Neural cell (in vitro differentiated cells): Measurements from ENCODE around the gene RAB9A. TPM values are rescaled to one million over a fixed set of nuclear protein-coding genes. Genes with fewer than 3 reads are reported as not detected.

ENCODE experiments used
- H2AFZ ChIP-seq: fragments of 200-600, 300-800 bp; sonication (generic), shearing (Covaris generic); 2 replicates; pipeline ENCODE4 v1.6.0; 2014; ENCODE audit warnings: low read depth, mild to moderate bottlenecking, antibody characterized with exemption, low read length, moderate library complexity
- H3F3A ChIP-seq: fragments of 200-600 bp; shearing (Covaris generic); 2 replicates; pipeline ENCODE4 v1.6.1; 2016; ENCODE audit warnings: mild to moderate bottlenecking, moderate library complexity, mixed read lengths, antibody characterized with exemption, low read length; ENCODE audit not compliant: insufficient read depth, poor library complexity, severe bottlenecking
- H3K27ac ChIP-seq: fragments of 200-600, 300-800 bp; sonication (generic), shearing (Covaris generic); 2 replicates; pipeline ENCODE4 v1.5.1; 2014; ENCODE audit warnings: mild to moderate bottlenecking, low read length, moderate library complexity
- H3K27me3 ChIP-seq: fragments of 300-800, 200-600 bp; sonication (generic), shearing (Covaris generic); 2 replicates; pipeline ENCODE4 v1.6.0; 2014; ENCODE audit warnings: mild to moderate bottlenecking, low read depth, low read length, moderate library complexity; ENCODE audit not compliant: insufficient read depth
- H3K36me3 ChIP-seq: fragments of 300-800, 200-600 bp; sonication (generic), shearing (Covaris generic); 2 replicates; pipeline ENCODE4 v1.5.1; 2014; ENCODE audit warnings: mild to moderate bottlenecking, antibody characterized with exemption, low read length, moderate library complexity; ENCODE audit not compliant: insufficient read depth
- H3K4me2 ChIP-seq: fragments of 300-800, 200-600 bp; sonication (generic), shearing (Covaris generic); 2 replicates; pipeline ENCODE4 v1.6.0; 2014; ENCODE audit warnings: mild to moderate bottlenecking, low read length
- H3K4me3 ChIP-seq: fragments of 300-800, 200-600 bp; sonication (generic), shearing (Covaris generic); 2 replicates; pipeline ENCODE4 v1.5.1; 2014; ENCODE audit warnings: mild to moderate bottlenecking, low read length, moderate library complexity
- H3K79me2 ChIP-seq: fragments of 200-600 bp; shearing (Covaris generic); replicated peaks from 2 replicates; pipeline ENCODE4 v1.6.0; 2014; ENCODE audit warnings: mild to moderate bottlenecking, low read length, moderate library complexity; ENCODE audit not compliant: insufficient read depth
- H3K9ac ChIP-seq: fragments of 300-800, 200-600 bp; sonication (generic), shearing (Covaris generic); 2 replicates; pipeline ENCODE4 v1.6.1; 2016; ENCODE audit warnings: mild to moderate bottlenecking, low read length, mixed read lengths
- H3K9me2 ChIP-seq: fragments of 200-600 bp; shearing (Covaris generic); 2 replicates; pipeline ENCODE4 v1.6.1; 2016; ENCODE audit warnings: mild to moderate bottlenecking, low read length, mixed read lengths; ENCODE audit not compliant: insufficient read depth
- H3K9me3 ChIP-seq: fragments of 200-600, 300-800 bp; sonication (generic), shearing (Covaris generic); 2 replicates; pipeline ENCODE4 v1.6.1; 2016; ENCODE audit warnings: mild to moderate bottlenecking, mixed run types, low read length, moderate library complexity, mixed read lengths
- H4K20me1 ChIP-seq: fragments of 200-600 bp; shearing (Covaris generic); 2 replicates; pipeline ENCODE4 v1.6.1; 2016; ENCODE audit warnings: mild to moderate bottlenecking, mixed run types; ENCODE audit not compliant: insufficient read depth
- EP300 ChIP-seq: fragments of 450-650 bp; conservative IDR thresholded peaks from 2 replicates; pipeline ENCODE4 v1.6.1; 2014; ENCODE audit warnings: antibody characterized with exemption, mild to moderate bottlenecking, moderate library complexity; ENCODE audit not compliant: poor library complexity, severe bottlenecking
- EZH2 ChIP-seq: fragments of 200-600, 300-800 bp; shearing (Covaris generic), sonication (generic); IDR thresholded peaks from 2 replicates; pipeline ENCODE4 v1.6.1; 2014; ENCODE audit warnings: antibody characterized with exemption, low read length, borderline replicate concordance, mild to moderate bottlenecking; ENCODE audit not compliant: insufficient read depth, poor library complexity, severe bottlenecking
- MXI1 ChIP-seq: fragments of 450-650 bp; conservative IDR thresholded peaks from 2 replicates; pipeline ENCODE4 v1.6.1; 2014; ENCODE audit warnings: antibody characterized with exemption, mild to moderate bottlenecking; ENCODE audit not compliant: poor library complexity, severe bottlenecking
- POLR2AphosphoS5 ChIP-seq: IDR thresholded peaks from 2 replicates; pipeline ENCODE4 v1.6.1; 2012
- RAD21 ChIP-seq: fragments of 450-650 bp; conservative IDR thresholded peaks from 2 replicates; pipeline ENCODE4 v1.6.1; 2014; ENCODE audit warnings: antibody characterized with exemption, mild to moderate bottlenecking, moderate library complexity
- SMC3 ChIP-seq: fragments of 450-650 bp; conservative IDR thresholded peaks from 2 replicates; pipeline ENCODE4 v1.6.1; 2014; ENCODE audit warnings: antibody characterized with exemption, mild to moderate bottlenecking, moderate library complexity; ENCODE audit not compliant: poor library complexity
- TAF1 ChIP-seq: IDR thresholded peaks from 2 replicates; pipeline ENCODE4 v1.6.1; 2012; ENCODE audit warnings: low read depth
- polyA plus RNA-seq: library from polyadenylated mRNA; depleted of rRNA; stranded (reverse); fragments of >200 nt; gene quantifications from 2 replicates; pipeline ENCODE4 v1.2.3, GENCODE V29; 2014
- TF ChIP-seq, protein P1 (sequence below): IDR thresholded peaks from 2 replicates; pipeline ENCODE4 v1.6.1; 2012; ENCODE audit warnings: borderline replicate concordance
- TF ChIP-seq, protein P2 (sequence below): fragments of 450-650 bp; IDR thresholded peaks from 2 replicates; pipeline ENCODE4 v1.5.1; 2014; ENCODE audit warnings: antibody characterized with exemption, mild to moderate bottlenecking, moderate library complexity; ENCODE audit not compliant: poor library complexity, severe bottlenecking

Gene RAB9A
- polyA plus RNA-seq, 1 donor from 2014 or later = 26.9 TPM

- Histone ChIP-seq H3K9me2 (no peaks in the 10 kb centered on the region), H4K20me1 (no peaks in the 10 kb centered on the region), H2AFZ (no peak overlapping the region), H3K4me2 (no peak overlapping the region), H3K4me3 (no peak overlapping the region), H3K27me3 (no peaks in the 10 kb centered on the region), H3K27ac (no peak overlapping the region), H3K79me2 (no peaks in the 10 kb centered on the region), H3F3A (no peaks in the 10 kb centered on the region), H3K9ac (no peak overlapping the region), H3K9me3 (no peaks in the 10 kb centered on the region), H3K36me3 (no peaks in the 10 kb centered on the region)
- TF ChIP-seq EZH2 (no peak), SMC3 (no peak), POLR2AphosphoS5 (no peak), TAF1 (no peak), MXI1 (no peak), EP300 (no peak), RAD21 (no peak)
- TF ChIP-seq, protein P1, sequence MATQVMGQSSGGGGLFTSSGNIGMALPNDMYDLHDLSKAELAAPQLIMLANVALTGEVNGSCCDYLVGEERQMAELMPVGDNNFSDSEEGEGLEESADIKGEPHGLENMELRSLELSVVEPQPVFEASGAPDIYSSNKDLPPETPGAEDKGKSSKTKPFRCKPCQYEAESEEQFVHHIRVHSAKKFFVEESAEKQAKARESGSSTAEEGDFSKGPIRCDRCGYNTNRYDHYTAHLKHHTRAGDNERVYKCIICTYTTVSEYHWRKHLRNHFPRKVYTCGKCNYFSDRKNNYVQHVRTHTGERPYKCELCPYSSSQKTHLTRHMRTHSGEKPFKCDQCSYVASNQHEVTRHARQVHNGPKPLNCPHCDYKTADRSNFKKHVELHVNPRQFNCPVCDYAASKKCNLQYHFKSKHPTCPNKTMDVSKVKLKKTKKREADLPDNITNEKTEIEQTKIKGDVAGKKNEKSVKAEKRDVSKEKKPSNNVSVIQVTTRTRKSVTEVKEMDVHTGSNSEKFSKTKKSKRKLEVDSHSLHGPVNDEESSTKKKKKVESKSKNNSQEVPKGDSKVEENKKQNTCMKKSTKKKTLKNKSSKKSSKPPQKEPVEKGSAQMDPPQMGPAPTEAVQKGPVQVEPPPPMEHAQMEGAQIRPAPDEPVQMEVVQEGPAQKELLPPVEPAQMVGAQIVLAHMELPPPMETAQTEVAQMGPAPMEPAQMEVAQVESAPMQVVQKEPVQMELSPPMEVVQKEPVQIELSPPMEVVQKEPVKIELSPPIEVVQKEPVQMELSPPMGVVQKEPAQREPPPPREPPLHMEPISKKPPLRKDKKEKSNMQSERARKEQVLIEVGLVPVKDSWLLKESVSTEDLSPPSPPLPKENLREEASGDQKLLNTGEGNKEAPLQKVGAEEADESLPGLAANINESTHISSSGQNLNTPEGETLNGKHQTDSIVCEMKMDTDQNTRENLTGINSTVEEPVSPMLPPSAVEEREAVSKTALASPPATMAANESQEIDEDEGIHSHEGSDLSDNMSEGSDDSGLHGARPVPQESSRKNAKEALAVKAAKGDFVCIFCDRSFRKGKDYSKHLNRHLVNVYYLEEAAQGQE = no peak
- TF ChIP-seq, protein P2, sequence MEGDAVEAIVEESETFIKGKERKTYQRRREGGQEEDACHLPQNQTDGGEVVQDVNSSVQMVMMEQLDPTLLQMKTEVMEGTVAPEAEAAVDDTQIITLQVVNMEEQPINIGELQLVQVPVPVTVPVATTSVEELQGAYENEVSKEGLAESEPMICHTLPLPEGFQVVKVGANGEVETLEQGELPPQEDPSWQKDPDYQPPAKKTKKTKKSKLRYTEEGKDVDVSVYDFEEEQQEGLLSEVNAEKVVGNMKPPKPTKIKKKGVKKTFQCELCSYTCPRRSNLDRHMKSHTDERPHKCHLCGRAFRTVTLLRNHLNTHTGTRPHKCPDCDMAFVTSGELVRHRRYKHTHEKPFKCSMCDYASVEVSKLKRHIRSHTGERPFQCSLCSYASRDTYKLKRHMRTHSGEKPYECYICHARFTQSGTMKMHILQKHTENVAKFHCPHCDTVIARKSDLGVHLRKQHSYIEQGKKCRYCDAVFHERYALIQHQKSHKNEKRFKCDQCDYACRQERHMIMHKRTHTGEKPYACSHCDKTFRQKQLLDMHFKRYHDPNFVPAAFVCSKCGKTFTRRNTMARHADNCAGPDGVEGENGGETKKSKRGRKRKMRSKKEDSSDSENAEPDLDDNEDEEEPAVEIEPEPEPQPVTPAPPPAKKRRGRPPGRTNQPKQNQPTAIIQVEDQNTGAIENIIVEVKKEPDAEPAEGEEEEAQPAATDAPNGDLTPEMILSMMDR = no peak
These were observed 26.6 kb upstream of the RAB9A start for GRCh38 chrX:13662355-13662791.

DNA sequence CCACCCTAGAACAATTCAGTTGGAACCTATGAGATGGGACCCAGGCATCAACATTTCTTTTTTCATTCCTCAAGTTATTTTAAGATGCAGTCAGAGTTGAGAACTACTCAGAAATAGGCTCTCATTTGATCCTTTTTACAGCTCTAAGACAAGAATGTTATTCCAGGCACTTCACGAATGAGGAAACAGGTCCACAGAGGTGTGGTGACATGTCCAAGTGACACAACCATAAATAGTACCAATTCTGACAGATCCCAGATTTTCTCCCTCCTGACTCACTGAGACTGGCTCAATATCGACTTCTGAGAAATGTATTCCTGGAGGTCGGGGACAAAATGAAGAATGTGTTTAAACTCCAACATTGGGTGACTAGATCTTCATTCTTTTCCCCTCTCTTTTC is 24.9 kb upstream of the RAB9A start:
- Histone ChIP-seq H3K9ac (no peak overlapping the region), H3K4me3 (no peak overlapping the region), H3K9me2 (no peaks in the 10 kb centered on the region), H3K27me3 (no peaks in the 10 kb centered on the region), H3K9me3 (no peaks in the 10 kb centered on the region), H3K36me3 (no peaks in the 10 kb centered on the region), H4K20me1 (no peaks in the 10 kb centered on the region), H3F3A (no peaks in the 10 kb centered on the region), H2AFZ (no peak overlapping the region), H3K27ac (no peak overlapping the region), H3K4me2 (no peak overlapping the region), H3K79me2 (no peaks in the 10 kb centered on the region)
- no peak for TF ChIP-seq EP300
- no peak for TF ChIP-seq TAF1
- TF ChIP-seq, protein P1 = no peak
- TF ChIP-seq, protein P2 = no peak
- TF ChIP-seq MXI1 = no peak
- no peak for TF ChIP-seq EZH2
- TF ChIP-seq SMC3 = no peak
